ENCODE results near the gene CMTR1.

DNA sequence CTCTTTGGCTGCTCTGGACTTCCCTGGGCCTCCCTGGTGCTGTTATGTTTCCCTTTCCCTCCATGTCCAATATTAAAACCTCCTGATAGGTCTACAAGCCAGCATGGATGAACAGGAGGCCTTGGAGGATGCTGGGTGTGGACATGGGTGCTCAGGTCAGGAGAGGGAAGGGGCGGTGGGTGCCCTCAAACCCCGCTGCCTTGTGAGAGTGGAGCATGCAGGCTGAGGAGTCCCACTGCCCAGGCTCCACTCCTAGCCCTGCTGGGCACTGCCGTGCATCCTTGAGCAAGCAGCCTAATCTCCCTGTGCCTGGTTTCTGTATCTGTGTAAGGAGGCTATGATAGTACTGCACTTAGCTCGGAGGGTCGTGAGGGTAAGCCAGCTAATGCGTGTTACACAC, 85.1 kb downstream of the CMTR1 start:
- TF ChIP-seq, protein P1, sequence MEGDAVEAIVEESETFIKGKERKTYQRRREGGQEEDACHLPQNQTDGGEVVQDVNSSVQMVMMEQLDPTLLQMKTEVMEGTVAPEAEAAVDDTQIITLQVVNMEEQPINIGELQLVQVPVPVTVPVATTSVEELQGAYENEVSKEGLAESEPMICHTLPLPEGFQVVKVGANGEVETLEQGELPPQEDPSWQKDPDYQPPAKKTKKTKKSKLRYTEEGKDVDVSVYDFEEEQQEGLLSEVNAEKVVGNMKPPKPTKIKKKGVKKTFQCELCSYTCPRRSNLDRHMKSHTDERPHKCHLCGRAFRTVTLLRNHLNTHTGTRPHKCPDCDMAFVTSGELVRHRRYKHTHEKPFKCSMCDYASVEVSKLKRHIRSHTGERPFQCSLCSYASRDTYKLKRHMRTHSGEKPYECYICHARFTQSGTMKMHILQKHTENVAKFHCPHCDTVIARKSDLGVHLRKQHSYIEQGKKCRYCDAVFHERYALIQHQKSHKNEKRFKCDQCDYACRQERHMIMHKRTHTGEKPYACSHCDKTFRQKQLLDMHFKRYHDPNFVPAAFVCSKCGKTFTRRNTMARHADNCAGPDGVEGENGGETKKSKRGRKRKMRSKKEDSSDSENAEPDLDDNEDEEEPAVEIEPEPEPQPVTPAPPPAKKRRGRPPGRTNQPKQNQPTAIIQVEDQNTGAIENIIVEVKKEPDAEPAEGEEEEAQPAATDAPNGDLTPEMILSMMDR (IDR thresholded peaks at IDR 0.05), result no peak
- TF ChIP-seq ZFX (IDR thresholded peaks at IDR 0.05; ENCODE audit: borderline replicate concordance), result no peak

Data from 22Rv1 (cell line).